AG09309 (cell line): ENCODE results near the gene RGS3.

Experiments used
- DNase-seq: peaks from one replicate; pipeline ENCODE4 v3.0.0-alpha.2; 2010; ENCODE audit warnings: low read depth
- H3K4me3 ChIP-seq: 2 replicates; pipeline ENCODE4 v1.5.1; 2011; ENCODE audit warnings: mild to moderate bottlenecking, low read depth, low read length, moderate library complexity; ENCODE audit not compliant: control insufficient read depth
- CTCF ChIP-seq: IDR thresholded peaks from 2 replicates; pipeline ENCODE4 v1.5.1; 2011; ENCODE audit warnings: mild to moderate bottlenecking, low read depth, low read length, inconsistent platforms; ENCODE audit not compliant: insufficient read depth, control insufficient read depth; ENCODE audit errors: missing control alignments

RGS3 gene

GRCh38 chr9:113578279-113578865 lies 114.8 kb downstream of the RGS3 start:
- no peak for DNase-seq
- no peak for TF ChIP-seq CTCF
- H3K4me3 ChIP-seq, result no peak overlapping the region

GRCh38 chr9:113578882-113579282 lies 115.4 kb downstream of the RGS3 start:
- no peak overlapping the region for H3K4me3 ChIP-seq
- peak; percentile 83 for DNase-seq
- TF ChIP-seq CTCF, result no peak

GRCh38 chr9:113579283-113580040 lies 115.9 kb downstream of the RGS3 start:
- DNase-seq, result no peak
- no peak overlapping the region for H3K4me3 ChIP-seq
- no peak for TF ChIP-seq CTCF

- no peak for TF ChIP-seq CTCF
- DNase-seq, result no peak
- no peak overlapping the region for H3K4me3 ChIP-seq
Observed at GRCh38 chr9:113580041-113580953, 116.8 kb downstream of the RGS3 start.

GRCh38 chr9:113580954-113581311 lies 117.4 kb downstream of the RGS3 start:
- DNase-seq, result no peak
- no peak for TF ChIP-seq CTCF
- H3K4me3 ChIP-seq, result no peak overlapping the region

- no peak for DNase-seq
- H3K4me3 ChIP-seq, result no peak overlapping the region
- TF ChIP-seq CTCF, result no peak
Observed at GRCh38 chr9:113581865-113582697, 118.6 kb downstream of the RGS3 start.
